Stimulated activated CD8-positive, alpha-beta memory T cell treated with anti-CD3 and anti-CD28 coated beads, Interleukin-7, amount 100 ng/mL, for 24 hours (primary cell): ENCODE data around the gene DCLRE1C.
"Not testable (repeated sequence)": the region's sequence is repeated elsewhere in the genome, so short reads cannot be mapped to it uniquely, and the experiment has no call there.

Experiments
- DNase-seq: peaks from one replicate; pipeline ENCODE4 v3.0.0-alpha.2; 2020; ENCODE audit warnings: low read depth

The DCLRE1C gene

GRCh38 chr10:14954001-14954770 lies at the start of gene DCLRE1C:
Gene DCLRE1C, minus strand, starts transcription at chr10:14954096. Its CDS starts 86 bp downstream, at chr10:14954010.
- DNase-seq: peak; percentile 63

- DNase-seq: no peak
Measured at GRCh38 chr10:14995964-14996565, 42.2 kb upstream of the DCLRE1C start.

- DNase-seq: not testable (repeated sequence)
Measured at GRCh38 chr10:14993500-14994455, 39.9 kb upstream of the DCLRE1C start.

GRCh38 chr10:14992336-14992735 lies 38.4 kb upstream of the DCLRE1C start:
- not testable (repeated sequence) for DNase-seq

- peak; percentile 39 for DNase-seq
Measured at GRCh38 chr10:14991035-14991749, 37.3 kb upstream of the DCLRE1C start.

GRCh38 chr10:14989552-14989951 lies 35.7 kb upstream of the DCLRE1C start:
- DNase-seq: not testable (repeated sequence)

GRCh38 chr10:14982744-14983143 lies 28.8 kb upstream of the DCLRE1C start:
- DNase-seq: no peak

- no peak for DNase-seq
Measured at GRCh38 chr10:14975672-14976273, 21.9 kb upstream of the DCLRE1C start.

- not testable (repeated sequence) for DNase-seq
Measured at GRCh38 chr10:14974153-14974998, 20.5 kb upstream of the DCLRE1C start.

GRCh38 chr10:14971867-14972448 lies 18.1 kb upstream of the DCLRE1C start:
- peak; percentile 19 for DNase-seq

- DNase-seq: no peak
Measured at GRCh38 chr10:14967897-14968296, 14.0 kb upstream of the DCLRE1C start.

GRCh38 chr10:14959221-14960057 lies 5.5 kb upstream of the DCLRE1C start, which contains the start of gene MEIG1:
Gene MEIG1, plus strand, starts transcription at chr10:14959388. Its CDS starts 7,081 bp downstream, at chr10:14966469.
- DNase-seq: peak; percentile 96

GRCh38 chr10:14958872-14959220 lies 5.0 kb upstream of the DCLRE1C start:
- no peak for DNase-seq

- no peak for DNase-seq
Measured at GRCh38 chr10:14954934-14955333, 1.0 kb upstream of the DCLRE1C start.

- no peak for DNase-seq
Measured at GRCh38 chr10:14953424-14954000, 384 bp downstream of the DCLRE1C start.

- DNase-seq: no peak
Measured at GRCh38 chr10:14952851-14953423, 959 bp downstream of the DCLRE1C start.

GRCh38 chr10:14949291-14949690 lies 4.6 kb downstream of the DCLRE1C start:
- no peak for DNase-seq

GRCh38 chr10:14947268-14947667 lies 6.6 kb downstream of the DCLRE1C start:
- DNase-seq: no peak
